ENCODE data around the gene KIAA0930.
"Not testable (repeated sequence)": the region's sequence is repeated elsewhere in the genome, so short reads cannot be mapped to it uniquely, and the experiment has no call there.

Gene KIAA0930

DNA sequence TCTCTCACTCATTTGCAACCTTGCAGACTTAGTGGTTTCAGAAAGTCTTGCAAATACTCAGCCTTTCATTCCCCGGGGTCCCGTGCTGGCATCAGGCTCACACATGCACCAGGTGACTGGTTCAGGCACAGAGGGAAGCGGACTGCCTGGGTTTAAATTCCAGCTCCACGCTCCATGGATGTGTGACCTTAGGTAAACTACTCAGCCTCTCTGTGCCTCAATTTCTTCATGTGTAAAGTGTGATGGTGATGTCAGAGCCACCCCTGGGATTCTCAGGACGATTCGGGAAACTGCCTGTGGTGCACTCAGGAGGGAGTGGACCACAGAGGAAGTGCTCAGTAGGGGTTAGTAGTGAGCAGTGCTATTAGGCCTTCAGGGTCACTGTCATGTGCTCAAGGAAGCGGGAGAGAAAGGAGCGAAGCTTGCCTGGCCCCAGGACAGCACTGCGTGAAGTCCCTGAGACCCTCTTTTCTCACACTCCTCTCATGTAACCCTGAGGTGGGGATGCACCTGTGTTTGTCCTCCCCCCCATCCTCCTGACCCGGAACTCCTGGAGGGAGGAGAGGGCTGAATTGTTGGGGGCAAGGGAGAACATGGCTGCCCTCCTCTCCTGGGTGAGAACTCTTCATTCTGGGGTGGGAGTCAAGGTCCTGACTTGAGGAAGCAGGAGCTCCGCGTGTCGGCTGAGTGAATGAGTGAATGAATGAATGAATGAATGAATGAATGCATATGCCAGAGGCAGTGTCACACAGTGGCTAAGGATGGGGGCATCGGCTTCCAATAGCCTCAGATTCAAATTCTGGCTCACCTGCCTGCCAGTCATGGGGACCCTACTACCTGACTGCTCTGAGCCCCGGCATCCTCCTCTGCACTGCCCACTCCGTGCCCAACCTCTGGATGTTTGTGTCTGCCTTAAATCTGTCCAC is 29.7 kb upstream of the KIAA0930 start:
- Mint-ChIP-seq H3K27ac (no peak overlapping the region), H3K4me1 (peaks cover 13% of the 10 kb centered on the region), H3K4me3 (peak overlapping the region; percentile 22), H3K36me3 (ENCODE audit: low read depth) (no peaks in the 10 kb centered on the region), H3K9me3 (no peaks in the 10 kb centered on the region), H3K27me3 (peaks cover 17% of the 10 kb centered on the region)
- no peak for DNase-seq
- ATAC-seq, result no peak

DNA sequence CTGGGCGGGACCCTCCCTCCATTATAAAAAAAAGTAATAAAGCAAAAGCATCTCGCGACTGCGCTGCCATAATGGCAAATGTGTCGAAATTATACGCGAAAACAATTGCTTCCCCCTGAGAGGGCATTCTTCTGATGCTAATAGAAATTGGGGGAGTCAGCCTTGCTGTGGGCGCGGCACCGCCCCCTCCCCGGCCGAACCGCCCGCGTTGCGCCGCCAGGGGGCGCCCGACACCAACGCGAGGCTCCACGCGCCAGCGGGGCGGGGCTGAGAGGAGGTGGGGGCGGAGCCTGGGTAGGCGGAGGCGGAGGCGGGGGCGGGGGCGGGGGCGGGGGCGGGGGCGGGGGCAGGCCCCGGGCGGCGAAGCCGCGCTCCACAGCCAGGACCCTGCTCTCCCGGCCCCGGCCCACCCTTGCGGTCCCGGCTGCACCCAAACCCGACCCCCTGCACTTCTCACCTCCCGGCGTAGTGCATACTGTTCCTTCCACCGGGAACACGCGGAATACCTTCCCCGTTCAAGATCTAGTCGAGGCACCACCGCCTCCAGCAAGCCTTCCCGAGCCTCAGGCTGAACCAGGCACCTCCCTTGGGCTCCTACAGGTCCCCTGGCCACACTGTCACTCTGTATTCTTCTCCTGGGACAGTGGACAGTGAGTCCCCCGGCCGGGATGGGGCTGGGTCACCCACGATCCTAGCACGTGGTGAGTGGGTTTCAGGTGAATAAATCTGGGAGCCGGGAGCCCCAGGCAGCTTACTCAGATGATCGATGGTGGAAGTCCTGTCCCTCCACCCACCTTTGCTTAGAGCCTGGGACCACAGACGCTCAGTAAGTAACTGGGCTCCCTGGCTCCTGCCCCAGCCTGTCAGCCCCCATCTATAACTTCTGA is 28.5 kb upstream of the KIAA0930 start:
- peaks cover 13% of the 10 kb centered on the region for H3K4me1 Mint-ChIP-seq
- H3K27me3 Mint-ChIP-seq, result peaks cover 17% of the 10 kb centered on the region
- H3K4me3 Mint-ChIP-seq, result peak overlapping the region; percentile 72
- H3K27ac Mint-ChIP-seq, result no peak overlapping the region
- no peaks in the 10 kb centered on the region for H3K9me3 Mint-ChIP-seq
- H3K36me3 Mint-ChIP-seq (ENCODE audit: low read depth), result no peaks in the 10 kb centered on the region
- DNase-seq (peak; percentile 89), ATAC-seq (peak; percentile 76)

- no peak overlapping the region for H3K27ac Mint-ChIP-seq
- no peaks in the 10 kb centered on the region for H3K36me3 Mint-ChIP-seq (ENCODE audit: low read depth)
- peaks cover 20% of the 10 kb centered on the region for H3K4me1 Mint-ChIP-seq
- H3K27me3 Mint-ChIP-seq, result peaks cover 22% of the 10 kb centered on the region
- ATAC-seq (no peak), DNase-seq (no peak)
- no peaks in the 10 kb centered on the region for H3K9me3 Mint-ChIP-seq
- peak overlapping the region; percentile 68 for H3K4me3 Mint-ChIP-seq
Measured at GRCh38 chr22:45268167-45268957, 27.7 kb upstream of the KIAA0930 start.

GRCh38 chr22:45265535-45265934 is 24.8 kb upstream of the KIAA0930 start:
- Mint-ChIP-seq H3K4me1 (peaks cover 26% of the 10 kb centered on the region), H3K9me3 (no peaks in the 10 kb centered on the region), H3K36me3 (ENCODE audit: low read depth) (no peaks in the 10 kb centered on the region), H3K27ac (no peak overlapping the region), H3K27me3 (peaks cover 17% of the 10 kb centered on the region), H3K4me3 (no peak overlapping the region)
- no peak for ATAC-seq
- DNase-seq, result no peak

DNA sequence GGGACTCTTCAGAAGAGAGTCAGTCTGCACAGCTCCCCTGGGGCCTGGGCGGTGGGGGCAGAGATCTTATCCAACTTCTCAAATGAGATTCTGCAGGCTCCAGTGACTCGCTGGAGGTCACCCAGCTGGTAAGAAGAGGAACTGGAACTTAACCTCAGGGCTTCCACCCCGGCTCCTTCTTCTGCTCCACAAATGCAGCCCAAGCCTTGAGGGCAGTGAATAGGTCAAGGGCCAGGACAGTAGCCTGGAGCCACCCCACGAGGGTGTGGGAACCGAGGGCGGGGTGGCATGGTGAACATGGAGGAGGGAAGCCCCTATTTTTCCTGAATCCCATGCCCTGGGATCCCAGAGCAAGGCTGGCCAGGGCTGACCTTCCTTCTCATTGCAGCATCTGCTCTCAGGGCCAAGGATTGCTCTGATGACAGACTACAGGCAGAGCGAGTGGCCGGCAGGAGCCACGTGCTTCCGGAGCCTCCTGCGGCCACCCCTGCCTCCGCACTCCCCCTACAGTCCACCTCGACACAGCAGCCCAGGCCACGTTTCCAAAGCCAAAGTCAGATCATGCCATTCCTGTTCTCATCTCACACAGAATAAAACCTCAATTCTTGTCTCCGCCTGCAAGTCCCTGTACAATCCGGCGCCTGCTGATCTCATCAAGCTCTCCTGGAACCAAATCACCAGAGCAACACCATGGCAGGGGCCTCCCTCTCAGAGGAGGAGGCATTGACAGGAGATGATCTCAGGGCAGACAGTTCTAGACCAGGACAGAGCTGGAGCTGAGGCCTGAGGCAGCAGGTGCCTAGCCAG is 23.0 kb upstream of the KIAA0930 start:
- no peak overlapping the region for H3K4me3 Mint-ChIP-seq
- H3K9me3 Mint-ChIP-seq, result no peaks in the 10 kb centered on the region
- H3K27ac Mint-ChIP-seq, result no peak overlapping the region
- ATAC-seq (peak; percentile 59), DNase-seq (peak; percentile 38)
- H3K4me1 Mint-ChIP-seq, result peaks cover 15% of the 10 kb centered on the region
- H3K36me3 Mint-ChIP-seq (ENCODE audit: low read depth), result no peaks in the 10 kb centered on the region
- H3K27me3 Mint-ChIP-seq, result peaks cover 4% of the 10 kb centered on the region

GRCh38 chr22:45262931-45263462 is 22.3 kb upstream of the KIAA0930 start:
- H3K4me1 Mint-ChIP-seq, result peaks cover 13% of the 10 kb centered on the region
- no peak overlapping the region for H3K4me3 Mint-ChIP-seq
- H3K9me3 Mint-ChIP-seq, result no peaks in the 10 kb centered on the region
- DNase-seq (no peak), ATAC-seq (peak; percentile 7)
- H3K36me3 Mint-ChIP-seq (ENCODE audit: low read depth), result no peaks in the 10 kb centered on the region
- H3K27ac Mint-ChIP-seq, result no peak overlapping the region
- peaks cover 4% of the 10 kb centered on the region for H3K27me3 Mint-ChIP-seq

DNA sequence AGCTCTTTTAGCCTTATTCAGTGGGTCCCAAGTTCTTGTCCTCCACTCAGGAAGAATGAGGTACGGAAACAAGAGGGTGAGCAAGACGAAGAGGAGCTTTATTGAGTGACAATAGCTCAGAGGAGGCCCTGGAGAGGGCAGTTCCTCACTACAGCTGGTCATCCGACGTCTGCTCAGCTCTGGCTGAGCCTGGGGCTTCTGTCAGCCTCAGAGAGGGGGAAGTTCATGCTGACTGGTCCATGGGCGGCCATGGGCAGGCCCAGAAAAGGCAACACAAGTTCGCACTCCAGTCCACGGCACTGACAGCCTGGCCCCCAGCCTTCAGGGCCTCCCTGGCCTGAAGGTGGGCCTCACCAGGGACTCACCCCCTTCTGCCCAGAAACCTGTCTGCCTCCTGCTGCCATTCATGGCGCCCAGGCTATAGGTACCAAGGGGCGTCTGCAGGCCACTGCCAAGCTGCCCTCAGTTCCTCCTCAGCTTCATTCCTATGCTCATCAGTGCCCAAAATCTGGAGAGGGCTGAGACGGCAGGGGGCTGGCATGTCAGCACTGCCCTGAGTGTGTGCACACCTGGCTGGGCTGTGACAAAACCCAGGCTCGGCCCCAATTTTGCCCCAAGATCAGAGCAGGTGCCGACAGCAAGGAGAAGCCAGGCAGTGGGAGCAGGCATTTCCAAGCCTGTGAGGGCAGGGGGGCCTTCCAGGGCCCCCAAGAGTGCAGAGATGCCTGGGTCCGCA is 21.7 kb upstream of the KIAA0930 start:
- Mint-ChIP-seq H3K27me3 (peaks cover 4% of the 10 kb centered on the region), H3K9me3 (no peaks in the 10 kb centered on the region), H3K27ac (no peak overlapping the region), H3K36me3 (ENCODE audit: low read depth) (no peaks in the 10 kb centered on the region), H3K4me3 (no peak overlapping the region), H3K4me1 (peaks cover 13% of the 10 kb centered on the region)
- no peak for DNase-seq
- ATAC-seq, result no peak

DNA sequence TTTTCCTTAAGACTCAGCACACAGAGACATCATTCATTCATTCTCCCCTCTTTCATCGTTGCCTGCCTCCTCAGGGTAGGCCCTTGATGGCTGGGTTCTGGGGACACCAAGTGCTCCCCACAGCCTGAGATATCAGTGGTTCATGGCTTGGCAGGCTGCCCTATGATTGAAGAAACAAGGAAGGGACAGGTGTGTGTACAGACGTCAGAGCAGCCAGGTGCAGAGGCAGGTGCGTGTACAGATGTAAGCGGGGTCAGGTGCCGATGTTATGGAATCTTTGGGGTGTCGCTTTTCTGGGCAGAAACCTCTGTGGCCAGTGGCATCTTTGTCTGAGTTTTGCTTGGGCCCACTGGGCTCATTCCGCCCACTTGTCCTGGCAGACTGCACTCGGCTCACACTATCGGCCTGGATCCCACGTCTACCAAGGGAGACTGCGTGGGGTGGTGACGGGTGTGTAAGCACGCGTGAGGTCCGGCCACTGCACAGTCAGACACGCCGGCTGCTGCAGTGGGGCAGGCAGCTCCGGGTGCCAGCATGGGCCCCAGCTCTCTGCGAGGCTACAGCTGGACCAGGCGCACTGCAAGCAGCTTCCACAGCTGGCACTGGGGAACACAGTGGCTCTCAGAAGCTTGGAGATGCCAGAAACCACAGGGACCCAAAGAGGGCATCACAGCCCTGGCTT is 20.9 kb upstream of the KIAA0930 start:
- ATAC-seq (no peak), DNase-seq (no peak)
- H3K9me3 Mint-ChIP-seq, result no peaks in the 10 kb centered on the region
- H3K36me3 Mint-ChIP-seq (ENCODE audit: low read depth), result no peaks in the 10 kb centered on the region
- H3K27ac Mint-ChIP-seq, result no peak overlapping the region
- peaks cover 4% of the 10 kb centered on the region for H3K27me3 Mint-ChIP-seq
- no peak overlapping the region for H3K4me3 Mint-ChIP-seq
- H3K4me1 Mint-ChIP-seq, result peaks cover 13% of the 10 kb centered on the region

- not testable (repeated sequence) for H3K9me3 Mint-ChIP-seq; H3K4me3 Mint-ChIP-seq; H3K27me3 Mint-ChIP-seq; ATAC-seq; H3K36me3 Mint-ChIP-seq (ENCODE audit: low read depth); H3K27ac Mint-ChIP-seq; DNase-seq
- H3K4me1 Mint-ChIP-seq, result peaks cover 19% of the 10 kb centered on the region
Measured at GRCh38 chr22:45260395-45260759, 19.7 kb upstream of the KIAA0930 start.

DNA sequence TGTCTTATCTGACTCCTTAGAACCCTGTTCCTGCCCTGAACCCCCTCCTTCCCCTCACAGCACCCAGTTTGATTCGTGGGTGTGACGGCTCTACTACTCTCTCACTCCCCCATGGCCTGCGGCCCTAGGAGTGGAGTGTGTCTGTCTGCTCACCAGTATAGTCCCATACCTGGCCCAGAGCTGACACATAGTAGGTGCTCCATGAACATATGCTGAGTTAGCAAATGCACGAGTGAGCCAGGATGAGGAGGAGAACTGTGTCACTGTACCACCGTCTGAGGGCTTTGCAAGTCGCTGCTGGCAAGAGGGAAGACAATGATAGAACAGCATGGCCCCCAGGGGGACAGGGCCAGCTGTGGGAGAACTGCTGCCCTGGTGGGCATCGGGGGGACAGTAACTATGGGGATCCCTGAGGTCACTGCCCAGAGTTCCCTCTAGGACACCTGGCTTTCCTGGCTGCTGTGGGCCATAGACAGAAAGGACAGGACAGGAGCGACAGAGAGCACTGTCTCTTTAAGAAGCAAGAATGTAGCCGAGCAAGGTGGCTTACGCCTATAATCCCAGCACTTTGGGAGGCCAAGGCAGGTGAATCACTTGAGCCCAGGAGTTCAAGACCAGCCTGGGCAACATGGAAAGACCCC is 19.2 kb upstream of the KIAA0930 start:
- no peak overlapping the region for H3K4me3 Mint-ChIP-seq
- peaks cover 24% of the 10 kb centered on the region for H3K4me1 Mint-ChIP-seq
- peaks cover 4% of the 10 kb centered on the region for H3K27me3 Mint-ChIP-seq
- no peak overlapping the region for H3K27ac Mint-ChIP-seq
- ATAC-seq, result no peak
- H3K9me3 Mint-ChIP-seq, result no peaks in the 10 kb centered on the region
- no peaks in the 10 kb centered on the region for H3K36me3 Mint-ChIP-seq (ENCODE audit: low read depth)
- no peak for DNase-seq

- ATAC-seq, H3K27ac Mint-ChIP-seq: not testable (repeated sequence)
Measured at GRCh38 chr22:45257941-45258340, 17.2 kb upstream of the KIAA0930 start.

DNA sequence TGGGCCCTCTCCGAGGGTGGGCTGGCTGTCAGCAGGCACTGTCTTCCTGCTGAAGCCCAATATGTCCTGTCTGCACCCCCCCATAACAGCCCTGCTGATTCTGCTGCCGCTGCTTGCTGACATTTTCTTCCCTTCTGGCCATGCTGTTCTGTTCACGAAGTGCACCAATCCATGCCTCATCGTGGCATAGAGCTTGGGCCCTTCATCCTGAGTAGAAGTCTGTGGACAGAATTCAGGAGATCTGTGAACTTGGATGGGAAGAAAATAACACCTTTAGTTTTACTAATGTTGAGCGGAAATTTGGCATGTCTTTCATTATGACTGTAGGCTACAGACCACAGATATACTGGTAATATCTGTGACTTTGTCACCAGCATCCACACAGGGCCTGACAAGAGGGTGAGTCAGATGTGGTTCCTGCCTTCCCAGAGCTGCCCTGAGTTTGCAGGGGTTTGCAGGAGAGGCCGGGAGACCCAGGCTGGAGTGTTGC is 14.1 kb upstream of the KIAA0930 start:
- peak; percentile 96 for ATAC-seq
- Mint-ChIP-seq H3K4me3 (no peak overlapping the region), H3K27me3 (no peaks in the 10 kb centered on the region), H3K4me1 (peaks cover 21% of the 10 kb centered on the region), H3K9me3 (no peaks in the 10 kb centered on the region), H3K27ac (peak overlapping the region; percentile 86), H3K36me3 (ENCODE audit: low read depth) (no peaks in the 10 kb centered on the region)
- DNase-seq, result peak; percentile 29

More at GRCh38 chr22:45257941-45258340, 17.2 kb upstream of the KIAA0930 start:
- H3K4me3 Mint-ChIP-seq; H3K36me3 Mint-ChIP-seq (ENCODE audit: low read depth); H3K9me3 Mint-ChIP-seq; H3K27me3 Mint-ChIP-seq; DNase-seq: not testable (repeated sequence)
- H3K4me1 Mint-ChIP-seq, result peaks cover 24% of the 10 kb centered on the region

Data from activated naive CD8-positive, alpha-beta T cell treated with anti-CD3 and anti-CD28 coated beads, Interleukin-2, amount 50 U/mL, for 24 hours (primary cell).